GM19463 (cell line): ENCODE measurements around the gene YAE1.

Source experiments
- ATAC-seq: cut with Tn5 transposase; IDR thresholded peaks from one replicate; pipeline ENCODE4 v1.9.1; 2021; ENCODE audit warnings: mild to moderate bottlenecking, moderate library complexity; ENCODE audit not compliant: unreplicated experiment

Gene YAE1

GRCh38 chr7:39606941-39607340 is 40.7 kb downstream of the YAE1 start:
- ATAC-seq: no peak

DNA sequence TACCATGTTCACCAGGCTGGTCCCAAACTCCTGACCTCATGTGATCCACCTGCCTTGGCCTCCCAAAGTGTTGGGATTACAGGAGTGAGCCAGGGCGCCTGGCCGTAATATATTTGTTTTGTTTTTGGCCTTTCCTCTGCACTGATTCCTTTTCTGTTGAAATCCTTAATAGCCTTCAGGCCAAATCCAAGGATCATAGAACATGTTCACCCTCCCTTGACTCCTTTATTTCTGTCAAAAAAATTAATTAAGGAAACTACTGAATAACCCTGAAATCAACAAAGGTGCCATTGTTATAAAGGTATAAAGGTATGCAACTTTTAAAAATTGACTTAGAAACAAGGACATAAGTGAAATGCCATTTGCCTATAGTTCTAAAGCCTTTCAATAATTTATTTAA is 41.7 kb downstream of the YAE1 start:
- no peak for ATAC-seq

- no peak for ATAC-seq
These were observed 42.1 kb downstream of the YAE1 start for GRCh38 chr7:39608278-39608677.

GRCh38 chr7:39609113-39609934 is 43.1 kb downstream of the YAE1 start:
- peak; percentile 41 for ATAC-seq

- ATAC-seq: no peak
These were observed 43.7 kb downstream of the YAE1 start for GRCh38 chr7:39609935-39610263.

DNA sequence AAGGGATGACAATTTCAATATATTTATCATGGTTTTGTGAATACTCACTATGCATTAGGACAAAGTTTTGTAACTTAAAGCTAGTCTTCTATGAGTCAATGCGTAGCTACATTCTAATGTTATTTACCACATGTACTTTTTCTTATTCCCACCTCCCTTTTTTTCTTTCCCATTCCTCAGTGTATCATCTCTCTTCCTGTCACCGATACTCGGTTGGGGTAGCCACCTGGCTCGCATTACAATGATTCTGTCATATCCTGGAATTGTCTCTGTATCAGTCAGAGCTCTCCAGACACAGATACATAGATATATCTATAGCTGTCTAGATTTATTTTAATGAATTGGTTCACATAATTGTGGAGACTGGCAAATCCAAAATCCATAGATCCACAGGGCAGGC is 47.4 kb downstream of the YAE1 start:
- ATAC-seq: no peak

- no peak for ATAC-seq
These were observed 48.1 kb downstream of the YAE1 start for GRCh38 chr7:39614299-39614698.

GRCh38 chr7:39615350-39615975 is 49.3 kb downstream of the YAE1 start:
- ATAC-seq: no peak

DNA sequence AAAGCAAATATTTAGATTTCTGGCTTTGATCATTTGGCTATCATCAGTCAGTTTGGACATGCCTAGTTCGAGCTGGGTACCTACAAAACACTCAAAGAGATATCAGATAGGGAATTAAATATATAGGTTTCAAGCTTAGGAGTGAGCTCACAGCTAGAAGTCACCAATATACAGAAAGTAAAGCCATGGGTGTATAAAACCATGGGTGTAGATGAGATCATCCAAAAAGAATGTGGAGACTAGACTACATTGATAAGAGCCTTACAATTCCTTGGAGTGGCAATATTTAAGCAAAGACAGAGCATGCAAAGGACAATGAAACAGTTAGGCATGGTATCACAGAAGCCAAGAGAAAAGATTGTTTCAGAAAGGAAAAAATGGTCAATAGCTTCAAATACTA is 49.9 kb downstream of the YAE1 start:
- ATAC-seq: no peak

GRCh38 chr7:39617005-39617404 is 50.8 kb downstream of the YAE1 start:
- ATAC-seq: no peak

- ATAC-seq: no peak
These were observed 52.7 kb downstream of the YAE1 start for GRCh38 chr7:39618868-39619267.

- no peak for ATAC-seq
These were observed 54.3 kb downstream of the YAE1 start for GRCh38 chr7:39620486-39620885.

GRCh38 chr7:39621261-39621660 is 55.1 kb downstream of the YAE1 start:
- no peak for ATAC-seq

GRCh38 chr7:39621784-39622411 is 55.7 kb downstream of the YAE1 start:
- ATAC-seq: no peak
